Measurements from ENCODE around the gene RBBP8NL. TPM values are rescaled to one million over a fixed set of nuclear protein-coding genes. Genes with fewer than 3 reads are reported as not detected.

Gene RBBP8NL
- total RNA-seq, 2 experiments from 2014 or later: not detected

DNA sequence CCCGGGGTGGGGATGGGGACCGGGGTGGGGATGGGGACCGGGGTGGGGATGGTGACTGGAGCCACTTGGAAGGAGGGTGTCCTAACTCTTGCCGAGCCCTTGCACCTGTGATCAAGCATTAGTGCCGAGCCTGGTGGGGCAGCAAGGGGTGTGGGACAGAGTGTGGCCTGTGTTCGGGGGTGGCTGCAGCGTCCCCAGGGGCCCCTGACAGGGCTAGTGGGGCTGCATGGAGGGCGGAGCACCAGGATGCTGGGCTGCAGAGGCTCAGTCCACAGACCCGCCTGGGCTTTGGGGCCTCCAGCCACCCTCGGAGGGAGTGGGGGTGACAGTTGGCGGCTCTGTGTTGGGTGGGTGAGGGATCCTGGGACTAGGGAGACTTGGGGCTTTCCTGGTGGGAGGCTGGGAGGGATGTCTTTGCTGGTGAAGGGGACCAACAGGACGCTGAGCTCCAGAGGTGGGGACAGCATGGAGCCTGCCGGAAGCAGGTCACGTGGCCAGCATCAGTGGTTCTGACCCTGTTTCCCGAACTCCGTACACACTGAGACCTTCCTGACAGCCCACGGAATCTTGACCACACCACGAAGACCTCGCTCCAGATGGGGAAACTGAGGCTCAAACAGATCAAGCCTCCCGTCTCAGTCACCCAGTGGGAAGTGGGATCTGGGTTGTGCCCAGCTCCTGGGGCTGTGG is 4.6 kb downstream of the RBBP8NL start:
- POLR2A ChIA-PET: no interaction called here
- peaks cover 3% of the 10 kb centered on the region for H3K9me3 Mint-ChIP-seq (ENCODE audit: low read depth)
- no peak for ATAC-seq
- no peak overlapping the region for H3K27ac Mint-ChIP-seq
- no peak for DNase-seq
- H3K36me3 Mint-ChIP-seq (ENCODE audit: low read depth): no peaks in the 10 kb centered on the region
- CTCF ChIA-PET: no interaction called here
- no peak overlapping the region for H3K4me3 Mint-ChIP-seq
- peaks cover 2% of the 10 kb centered on the region for H3K27me3 Mint-ChIP-seq
- intact Hi-C loops (cut with DNase I, micrococcal nuclease): no loop called here
- H3K4me1 Mint-ChIP-seq: no peaks in the 10 kb centered on the region

DNA sequence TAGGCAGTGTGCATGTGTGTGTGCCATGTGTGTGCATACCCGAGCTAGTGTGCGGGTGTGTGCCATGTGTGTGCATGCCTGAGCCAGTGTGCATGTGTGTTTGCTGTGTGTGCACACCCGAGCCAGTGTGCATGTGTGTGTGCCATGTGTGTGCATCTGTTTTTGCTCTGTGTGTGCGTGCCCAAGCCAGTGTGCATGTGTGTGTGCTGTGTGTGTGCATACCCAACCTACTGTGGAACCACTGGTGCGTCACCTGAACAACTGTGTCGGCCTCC is 5.7 kb downstream of the RBBP8NL start:
- ATAC-seq (no peak), DNase-seq (no peak)
- no peaks in the 10 kb centered on the region for H3K36me3 Mint-ChIP-seq (ENCODE audit: low read depth)
- H3K4me3 Mint-ChIP-seq: no peak overlapping the region
- H3K27me3 Mint-ChIP-seq: peaks cover 2% of the 10 kb centered on the region
- no peak overlapping the region for H3K27ac Mint-ChIP-seq
- H3K9me3 Mint-ChIP-seq (ENCODE audit: low read depth): peaks cover 3% of the 10 kb centered on the region
- POLR2A ChIA-PET: no interaction called here
- no peaks in the 10 kb centered on the region for H3K4me1 Mint-ChIP-seq
- CTCF ChIA-PET: no interaction called here
- intact Hi-C loops (cut with DNase I, micrococcal nuclease): no loop called here

DNA sequence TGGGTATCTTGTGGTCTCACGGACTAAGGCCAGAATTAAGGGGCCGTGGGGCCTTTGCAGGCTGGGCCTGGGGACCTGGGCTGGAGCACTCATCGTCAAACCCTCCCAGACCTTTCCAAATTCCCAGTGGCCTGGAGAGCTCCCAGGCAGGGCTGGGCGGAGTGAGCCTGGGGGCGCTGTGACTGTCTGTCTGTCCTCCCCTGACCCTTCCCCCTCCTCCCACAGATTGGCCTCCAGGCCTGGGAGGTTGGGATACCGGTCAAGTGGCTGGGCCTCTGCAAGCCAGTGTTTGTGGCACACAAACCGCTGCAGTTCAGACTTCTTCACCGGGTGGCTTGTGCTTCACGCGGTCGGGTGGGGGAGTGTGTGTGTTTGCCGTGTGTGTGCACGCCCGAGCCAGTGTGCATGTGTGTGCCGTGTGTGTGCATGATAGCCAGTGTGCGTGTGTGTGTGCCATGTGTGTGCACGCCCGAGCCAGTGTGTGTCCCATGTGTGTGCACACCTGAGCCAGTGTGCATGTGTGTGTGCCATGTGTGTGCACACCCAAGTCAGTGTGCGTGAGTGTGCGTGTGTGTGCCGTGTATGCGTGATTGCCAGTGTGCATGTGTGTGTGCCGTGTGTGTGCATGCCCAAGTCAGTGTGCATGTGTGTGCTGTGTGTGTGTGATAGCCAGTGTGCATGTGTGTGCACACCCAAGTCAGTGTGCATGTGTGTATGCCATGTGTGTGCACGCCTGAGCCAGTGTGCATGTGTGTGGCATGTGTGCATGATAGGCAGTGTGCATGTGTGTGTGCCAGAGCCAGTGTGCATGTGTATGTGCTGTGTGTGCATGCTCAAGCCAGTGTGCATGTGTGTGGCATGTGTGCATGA is 6.3 kb downstream of the RBBP8NL start:
- POLR2A ChIA-PET: no interaction called here
- no peak for ATAC-seq
- CTCF ChIA-PET: no interaction called here
- Mint-ChIP-seq H3K27ac (no peak overlapping the region), H3K9me3 (ENCODE audit: low read depth) (peaks cover 3% of the 10 kb centered on the region), H3K27me3 (peaks cover 2% of the 10 kb centered on the region), H3K36me3 (ENCODE audit: low read depth) (no peaks in the 10 kb centered on the region), H3K4me1 (no peaks in the 10 kb centered on the region), H3K4me3 (no peak overlapping the region)
- intact Hi-C loops (cut with DNase I, micrococcal nuclease): no loop called here
- DNase-seq: no peak

GRCh38 chr20:62419759-62420158 is 7.6 kb downstream of the RBBP8NL start:
- DNase-seq (no peak), ATAC-seq (no peak)
- Mint-ChIP-seq H3K4me3 (no peak overlapping the region), H3K27me3 (no peaks in the 10 kb centered on the region), H3K9me3 (ENCODE audit: low read depth) (peaks cover 3% of the 10 kb centered on the region), H3K27ac (no peak overlapping the region), H3K36me3 (ENCODE audit: low read depth) (no peaks in the 10 kb centered on the region), H3K4me1 (no peaks in the 10 kb centered on the region)
- ChIA-PET POLR2A (no interaction called here), CTCF (no interaction called here)
- intact Hi-C loops (cut with DNase I, micrococcal nuclease): no loop called here

DNA sequence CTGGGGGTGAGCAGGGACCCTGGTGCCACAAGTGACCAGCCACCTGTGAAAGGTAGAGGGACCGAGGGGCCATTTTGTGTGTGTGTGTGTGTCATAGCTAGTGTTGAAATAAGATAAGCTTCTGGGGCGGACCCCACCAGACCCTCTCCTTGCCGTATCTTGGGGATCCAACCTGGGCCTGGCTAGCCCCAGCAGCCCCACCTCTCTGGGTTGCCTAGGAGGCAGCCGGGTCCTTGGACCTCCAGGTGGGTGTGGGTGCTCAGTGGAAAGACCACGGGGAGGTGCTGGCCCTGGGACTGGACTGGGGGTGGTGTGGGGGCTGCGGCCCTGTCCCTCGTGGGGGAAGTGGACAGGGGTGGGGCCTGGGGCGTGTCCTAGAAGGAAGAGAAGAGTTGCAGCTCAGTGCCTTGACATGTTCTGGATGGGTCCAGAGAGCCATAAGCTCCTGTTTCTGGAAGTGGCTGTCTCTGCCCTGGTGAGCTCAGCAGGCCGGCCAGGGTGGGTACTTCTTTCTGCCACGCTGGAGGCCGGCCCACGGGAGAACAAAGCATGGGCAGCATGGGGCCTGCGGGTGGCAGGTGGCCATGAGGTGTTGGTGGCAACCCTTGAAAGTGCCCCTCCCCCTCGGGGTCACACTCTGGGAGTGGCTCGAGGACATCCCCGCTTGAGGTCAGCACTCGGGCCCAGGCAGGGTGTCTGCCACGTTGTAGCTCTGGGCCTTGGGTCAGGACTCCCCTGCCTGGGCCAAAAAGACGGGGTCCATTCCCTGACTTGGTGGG is 8.4 kb downstream of the RBBP8NL start:
- ChIA-PET POLR2A (no interaction called here), CTCF (interaction anchor here (1.5 kb wide), 1 partner anchor 9 kb away, joined by 6 read pairs; no protein-coding TSS in a partner anchor)

DNA sequence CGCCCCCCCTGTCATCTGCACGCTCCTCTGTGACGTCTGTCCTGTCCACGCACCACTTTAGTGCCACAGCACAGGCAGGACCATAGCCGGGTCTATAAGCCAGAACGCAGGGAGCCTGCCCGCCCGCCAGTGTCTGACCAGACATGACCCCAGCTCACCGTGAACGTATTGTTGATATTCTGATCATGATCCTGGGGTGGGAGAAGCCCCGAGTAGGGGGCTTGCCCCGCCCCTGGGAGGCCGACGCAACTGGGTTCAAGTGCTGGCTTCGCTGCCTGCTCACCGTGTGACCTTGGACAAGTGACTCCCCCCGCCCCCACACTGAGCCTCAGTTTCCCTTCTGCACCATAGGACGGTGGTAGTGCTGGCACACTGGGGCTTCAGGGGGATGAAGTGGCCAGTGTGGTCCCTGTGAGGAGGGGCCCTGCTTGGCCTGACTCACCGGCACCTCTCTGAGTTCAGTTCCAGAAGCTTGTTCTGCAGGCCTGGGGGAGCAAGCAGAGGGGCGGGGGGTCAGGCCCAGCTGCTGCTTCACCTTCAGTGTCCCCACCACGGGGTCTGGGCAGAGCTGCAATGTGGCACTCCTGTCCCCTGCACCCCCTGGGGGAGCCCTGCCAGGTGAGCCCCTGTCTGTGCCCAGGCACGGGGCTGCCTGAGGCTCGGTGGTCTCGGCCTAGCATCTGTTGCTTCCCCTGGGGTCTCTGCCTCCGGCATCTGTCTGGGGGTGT is 9.2 kb downstream of the RBBP8NL start:
- intact Hi-C loops (cut with DNase I, micrococcal nuclease): no loop called here
- Mint-ChIP-seq H3K9me3 (ENCODE audit: low read depth) (peaks cover 3% of the 10 kb centered on the region), H3K4me3 (no peak overlapping the region), H3K4me1 (no peaks in the 10 kb centered on the region), H3K27me3 (no peaks in the 10 kb centered on the region), H3K36me3 (ENCODE audit: low read depth) (no peaks in the 10 kb centered on the region), H3K27ac (no peak overlapping the region)
- no peak for ATAC-seq
- POLR2A ChIA-PET: no interaction called here
- CTCF ChIA-PET: interaction anchor here (1.5 kb wide), 1 partner anchor 8 kb away, joined by 6 read pairs; no protein-coding TSS in a partner anchor
- DNase-seq: no peak

More for the DNA sequence above, 8.4 kb downstream of the RBBP8NL start:
- H3K27me3 Mint-ChIP-seq: no peaks in the 10 kb centered on the region
- no peaks in the 10 kb centered on the region for H3K36me3 Mint-ChIP-seq (ENCODE audit: low read depth)
- no peak overlapping the region for H3K27ac Mint-ChIP-seq
- ATAC-seq (no peak), DNase-seq (no peak)
- H3K4me3 Mint-ChIP-seq: no peak overlapping the region
- H3K4me1 Mint-ChIP-seq: no peaks in the 10 kb centered on the region
- intact Hi-C loops (cut with DNase I, micrococcal nuclease): no loop called here
- H3K9me3 Mint-ChIP-seq (ENCODE audit: low read depth): peaks cover 3% of the 10 kb centered on the region

- H3K27me3 Mint-ChIP-seq: no peaks in the 10 kb centered on the region
- intact Hi-C loops (cut with DNase I, micrococcal nuclease): no loop called here
- peaks cover 3% of the 10 kb centered on the region for H3K9me3 Mint-ChIP-seq (ENCODE audit: low read depth)
- no peaks in the 10 kb centered on the region for H3K36me3 Mint-ChIP-seq (ENCODE audit: low read depth)
- ATAC-seq (no peak), DNase-seq (no peak)
- H3K4me1 Mint-ChIP-seq: no peaks in the 10 kb centered on the region
- ChIA-PET POLR2A (no interaction called here), CTCF (interaction anchor here (0.7 kb wide), 1 partner anchor 136 kb away, joined by 3 read pairs; no protein-coding TSS in a partner anchor)
- no peak overlapping the region for H3K4me3 Mint-ChIP-seq
- H3K27ac Mint-ChIP-seq: no peak overlapping the region
Measured at GRCh38 chr20:62416651-62417637, 10.4 kb downstream of the RBBP8NL start.

- POLR2A ChIA-PET: no interaction called here
- ATAC-seq: no peak
- Mint-ChIP-seq H3K4me1 (no peaks in the 10 kb centered on the region), H3K27me3 (no peaks in the 10 kb centered on the region), H3K4me3 (no peak overlapping the region), H3K27ac (no peak overlapping the region), H3K36me3 (ENCODE audit: low read depth) (no peaks in the 10 kb centered on the region), H3K9me3 (ENCODE audit: low read depth) (no peaks in the 10 kb centered on the region)
- intact Hi-C loops (cut with DNase I, micrococcal nuclease): no loop called here
- CTCF ChIA-PET: no interaction called here
- DNase-seq: no peak
Measured at GRCh38 chr20:62415354-62416111, 11.8 kb downstream of the RBBP8NL start.

DNA sequence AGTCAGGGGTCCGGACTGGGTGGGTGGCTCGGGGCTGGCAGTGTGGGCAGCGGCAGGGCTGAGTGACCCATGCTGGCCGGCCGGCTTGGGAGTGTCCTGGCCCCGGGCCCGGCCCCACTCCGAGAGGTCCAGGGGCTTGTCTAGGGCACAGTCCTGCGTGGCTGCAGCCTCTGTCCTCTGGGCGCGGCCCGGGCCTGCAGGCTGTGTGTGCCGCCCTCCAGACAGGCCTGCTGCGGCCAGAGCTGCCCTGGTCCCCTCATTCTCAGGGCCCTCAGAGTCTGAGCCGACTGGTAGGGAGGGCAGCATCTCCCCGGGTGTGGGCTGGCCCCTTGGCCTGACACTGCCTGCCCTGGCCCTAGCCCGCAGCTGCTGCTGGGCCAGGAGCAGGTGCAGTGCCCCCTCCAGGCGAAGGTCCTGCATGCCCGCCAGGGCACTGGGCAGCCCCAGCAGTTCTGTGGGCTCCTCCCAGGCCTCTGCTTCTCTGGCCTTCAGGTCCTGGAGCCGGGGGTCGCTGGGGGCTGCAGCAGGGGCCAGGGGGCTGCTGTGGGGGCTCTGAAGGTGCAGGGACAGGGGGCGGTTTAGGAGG is 13.3 kb downstream of the RBBP8NL start:
- DNase-seq (no peak), ATAC-seq (no peak)
- Mint-ChIP-seq H3K36me3 (ENCODE audit: low read depth) (no peaks in the 10 kb centered on the region), H3K4me3 (no peak overlapping the region), H3K9me3 (ENCODE audit: low read depth) (no peaks in the 10 kb centered on the region), H3K4me1 (peaks cover 5% of the 10 kb centered on the region), H3K27ac (no peak overlapping the region), H3K27me3 (peaks cover 2% of the 10 kb centered on the region)
- ChIA-PET CTCF (interaction anchor here (0.5 to 1.0 kb wide), 2 partner anchors 56 to 203 kb away, joined by 3 read pairs; no protein-coding TSS in a partner anchor), POLR2A (no interaction called here)
- intact Hi-C loops (cut with DNase I, micrococcal nuclease): no loop called here

- Mint-ChIP-seq H3K9me3 (ENCODE audit: low read depth) (no peaks in the 10 kb centered on the region), H3K27ac (no peak overlapping the region), H3K27me3 (peaks cover 2% of the 10 kb centered on the region), H3K36me3 (ENCODE audit: low read depth) (no peaks in the 10 kb centered on the region), H3K4me1 (peaks cover 5% of the 10 kb centered on the region), H3K4me3 (no peak overlapping the region)
- POLR2A ChIA-PET: no interaction called here
- ATAC-seq (no peak), DNase-seq (no peak)
- intact Hi-C loops (cut with DNase I, micrococcal nuclease): no loop called here
- CTCF ChIA-PET: no interaction called here
Measured at GRCh38 chr20:62413025-62413570, 14.2 kb downstream of the RBBP8NL start.
